GM23338 (cell line): ENCODE measurements around the gene NFAT5. TPM values are rescaled to one million over a fixed set of nuclear protein-coding genes. Genes with fewer than 3 reads are reported as not detected.

Source experiments
- ATAC-seq: fragments of 200-7000 bp; cut with Tn5 transposase; 3 replicates; pipeline ENCODE4 v1.9.1; 2020
- DNase-seq: peaks from one replicate; pipeline ENCODE4 v3.0.0-alpha.2; 2015; ENCODE audit warnings: low spot score
- H2AFZ ChIP-seq: fragments of 200-600 bp; sonication (generic); 2 replicates; pipeline ENCODE4 v1.8.0; 2016; ENCODE audit warnings: antibody characterized with exemption, mild to moderate bottlenecking, moderate library complexity
- H3F3A ChIP-seq: fragments of 200-600 bp; sonication (generic); replicated peaks from 2 replicates; pipeline ENCODE4 v1.8.0; 2017; ENCODE audit warnings: antibody characterized with exemption, mixed run types, low read depth
- H3K27ac ChIP-seq: fragments of 200-600 bp; sonication (generic); 2 replicates; pipeline ENCODE4 v1.6.1; 2016; ENCODE audit warnings: low read depth
- H3K27me3 ChIP-seq: fragments of 200-600 bp; sonication (generic); 2 replicates; pipeline ENCODE4 v1.8.0; 2016; ENCODE audit warnings: mild to moderate bottlenecking, mixed run types, moderate library complexity; ENCODE audit not compliant: insufficient read depth
- H3K36me3 ChIP-seq: fragments of 200-600 bp; sonication (generic); 2 replicates; pipeline ENCODE4 v1.8.0; 2016; ENCODE audit warnings: mild to moderate bottlenecking; ENCODE audit not compliant: insufficient read depth
- H3K4me1 ChIP-seq: fragments of 200-600 bp; sonication (generic); 2 replicates; pipeline ENCODE4 v1.8.0; 2016; ENCODE audit warnings: mild to moderate bottlenecking, moderate library complexity; ENCODE audit not compliant: insufficient read depth
- H3K4me2 ChIP-seq: fragments of 200-600 bp; sonication (generic); 2 replicates; pipeline ENCODE4 v1.7.1; 2017; ENCODE audit warnings: mixed run types
- H3K4me3 ChIP-seq: fragments of 200-600 bp; sonication (generic); 2 replicates; pipeline ENCODE4 v1.6.1; 2016; ENCODE audit warnings: mixed run types
- H3K79me2 ChIP-seq: fragments of 200-600 bp; sonication (generic); replicated peaks from 2 replicates; pipeline ENCODE4 v1.8.0; 2017; ENCODE audit warnings: mild to moderate bottlenecking; ENCODE audit not compliant: insufficient read depth
- H3K9me2 ChIP-seq: fragments of 200-600 bp; sonication (generic); 2 replicates; pipeline ENCODE4 v1.8.0; 2017; ENCODE audit not compliant: insufficient read depth
- H4K20me1 ChIP-seq: fragments of 200-600 bp; sonication (generic); replicated peaks from 2 replicates; pipeline ENCODE4 v1.8.0; 2017; ENCODE audit warnings: mild to moderate bottlenecking; ENCODE audit not compliant: insufficient read depth
- H3K27ac Mint-ChIP-seq: 2 replicates; pipeline ENCODE4 v1.8.0; 2020; ENCODE audit warnings: inconsistent platforms, mild to moderate bottlenecking, moderate library complexity, mixed read lengths
- H3K27me3 Mint-ChIP-seq: 3 replicates; pipeline ENCODE4 v1.8.0; 2022; ENCODE audit warnings: low read depth, mild to moderate bottlenecking, moderate library complexity, mixed read lengths, inconsistent platforms; ENCODE audit not compliant: insufficient read depth, poor library complexity
- H3K36me3 Mint-ChIP-seq: 3 replicates; pipeline ENCODE4 v1.8.0; 2021; ENCODE audit warnings: low read depth, mild to moderate bottlenecking, inconsistent platforms, moderate library complexity, mixed read lengths
- H3K4me1 Mint-ChIP-seq: 3 replicates; pipeline ENCODE4 v1.8.0; 2020; ENCODE audit warnings: mild to moderate bottlenecking, inconsistent platforms, mixed read lengths
- H3K4me3 Mint-ChIP-seq: 3 replicates; pipeline ENCODE4 v1.8.0; 2021; ENCODE audit warnings: moderate library complexity, mild to moderate bottlenecking, inconsistent platforms, mixed read lengths
- H3K9me3 Mint-ChIP-seq: 3 replicates; pipeline ENCODE4 v1.8.0; 2020; ENCODE audit warnings: moderate library complexity, mild to moderate bottlenecking, inconsistent platforms, mixed read lengths
- CREB1 ChIP-seq: fragments of 250-450 bp; sonication (Bioruptor Pico); IDR thresholded peaks from 2 replicates; pipeline ENCODE4 v1.5.0; 2020; ENCODE audit warnings: low read depth, mild to moderate bottlenecking, moderate library complexity
- EZH2 ChIP-seq: fragments of 200-600 bp; sonication (generic); IDR thresholded peaks from one replicate; pipeline ENCODE4 v1.8.0; 2017; ENCODE audit warnings: antibody characterized with exemption, mild to moderate bottlenecking, low read depth; ENCODE audit not compliant: unreplicated experiment
- EZH2phosphoT487 ChIP-seq: fragments of 200-600 bp; sonication (generic); IDR thresholded peaks from one replicate; pipeline ENCODE4 v1.8.1; 2018; ENCODE audit warnings: antibody characterized with exemption; ENCODE audit not compliant: unreplicated experiment
- NANOG ChIP-seq: IDR thresholded peaks from 2 replicates; pipeline ENCODE4 v1.6.1; 2016; ENCODE audit warnings: antibody characterized with exemption, borderline replicate concordance
- ZNF114 ChIP-seq: fragments of 250-450 bp; sonication (Bioruptor Pico); IDR thresholded peaks from 2 replicates; pipeline ENCODE4 v1.5.0; 2020; ENCODE audit warnings: mild to moderate bottlenecking, moderate library complexity
- polyA plus RNA-seq: library from polyadenylated mRNA; unstranded; fragments of >200 nt; fragmentation: Nextera tagmentation; extraction: Ambion mirVana; gene quantifications from 2 replicates; pipeline ENCODE4 v1.2.1, GENCODE V29; 2016
- total RNA-seq: library from RNA; depleted of rRNA; stranded (reverse); fragments of >200 nt; shearing (Covaris generic); gene quantifications from 2 replicates; pipeline ENCODE4 v1.2.3, GENCODE V29; 2014
- TF ChIP-seq, protein P1 (sequence below): fragments of 250-450 bp; sonication (Bioruptor Pico); IDR thresholded peaks from 2 replicates; pipeline ENCODE4 v1.5.0; 2020; ENCODE audit warnings: mild to moderate bottlenecking, moderate library complexity
- TF ChIP-seq, protein P2 (sequence below): IDR thresholded peaks from 2 replicates; pipeline ENCODE4 v1.6.1; 2016; ENCODE audit warnings: antibody characterized with exemption
- TF ChIP-seq, protein P3 (sequence below): IDR thresholded peaks from one replicate; pipeline ENCODE4 v1.6.1; 2018; ENCODE audit warnings: antibody characterized with exemption; ENCODE audit not compliant: unreplicated experiment

The NFAT5 gene
- total and polyA plus RNA-seq, 2 experiments from 2014 or later = 10.6 to 27.0 TPM

DNA sequence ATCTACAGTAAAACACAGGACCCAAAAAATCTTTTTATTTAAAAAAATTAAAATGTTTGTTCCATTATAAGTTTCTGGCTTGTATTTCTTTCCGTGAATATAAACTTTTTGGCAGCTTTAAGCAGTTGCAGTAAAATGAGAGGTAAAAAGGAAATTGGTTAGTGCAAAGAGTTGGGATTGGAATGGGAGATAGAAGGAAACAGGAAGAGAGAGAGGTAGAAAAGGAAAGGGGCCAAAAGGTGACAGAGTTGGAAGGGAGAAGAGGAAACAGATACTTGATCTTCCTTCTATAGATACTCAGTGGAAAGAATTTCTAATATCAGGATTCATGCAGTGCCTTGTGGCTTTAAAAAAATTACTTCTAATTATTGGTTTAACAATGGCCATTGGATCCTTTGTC lies 97.1 kb downstream of the NFAT5 start:
- Histone ChIP-seq H2AFZ (no peak overlapping the region), H3K27ac (no peak overlapping the region), H4K20me1 (no peaks in the 10 kb centered on the region), H3K4me3 (no peak overlapping the region), H3K4me1 (no peaks in the 10 kb centered on the region), H3K9me2 (no peaks in the 10 kb centered on the region), H3K4me2 (no peak overlapping the region), H3K79me2 (no peaks in the 10 kb centered on the region), H3K27me3 (no peaks in the 10 kb centered on the region), H3F3A (no peaks in the 10 kb centered on the region), H3K36me3 (peaks cover 14% of the 10 kb centered on the region; the same call in 1 of the 2 replicates)
- ATAC-seq (no peak), DNase-seq (no peak)
- TF ChIP-seq CREB1 (CRISPR knock-in tag) (no peak), EZH2phosphoT487 (no peak), EZH2 (no peak), ZNF114 (CRISPR knock-in tag) (no peak)
- TF ChIP-seq, protein P1, sequence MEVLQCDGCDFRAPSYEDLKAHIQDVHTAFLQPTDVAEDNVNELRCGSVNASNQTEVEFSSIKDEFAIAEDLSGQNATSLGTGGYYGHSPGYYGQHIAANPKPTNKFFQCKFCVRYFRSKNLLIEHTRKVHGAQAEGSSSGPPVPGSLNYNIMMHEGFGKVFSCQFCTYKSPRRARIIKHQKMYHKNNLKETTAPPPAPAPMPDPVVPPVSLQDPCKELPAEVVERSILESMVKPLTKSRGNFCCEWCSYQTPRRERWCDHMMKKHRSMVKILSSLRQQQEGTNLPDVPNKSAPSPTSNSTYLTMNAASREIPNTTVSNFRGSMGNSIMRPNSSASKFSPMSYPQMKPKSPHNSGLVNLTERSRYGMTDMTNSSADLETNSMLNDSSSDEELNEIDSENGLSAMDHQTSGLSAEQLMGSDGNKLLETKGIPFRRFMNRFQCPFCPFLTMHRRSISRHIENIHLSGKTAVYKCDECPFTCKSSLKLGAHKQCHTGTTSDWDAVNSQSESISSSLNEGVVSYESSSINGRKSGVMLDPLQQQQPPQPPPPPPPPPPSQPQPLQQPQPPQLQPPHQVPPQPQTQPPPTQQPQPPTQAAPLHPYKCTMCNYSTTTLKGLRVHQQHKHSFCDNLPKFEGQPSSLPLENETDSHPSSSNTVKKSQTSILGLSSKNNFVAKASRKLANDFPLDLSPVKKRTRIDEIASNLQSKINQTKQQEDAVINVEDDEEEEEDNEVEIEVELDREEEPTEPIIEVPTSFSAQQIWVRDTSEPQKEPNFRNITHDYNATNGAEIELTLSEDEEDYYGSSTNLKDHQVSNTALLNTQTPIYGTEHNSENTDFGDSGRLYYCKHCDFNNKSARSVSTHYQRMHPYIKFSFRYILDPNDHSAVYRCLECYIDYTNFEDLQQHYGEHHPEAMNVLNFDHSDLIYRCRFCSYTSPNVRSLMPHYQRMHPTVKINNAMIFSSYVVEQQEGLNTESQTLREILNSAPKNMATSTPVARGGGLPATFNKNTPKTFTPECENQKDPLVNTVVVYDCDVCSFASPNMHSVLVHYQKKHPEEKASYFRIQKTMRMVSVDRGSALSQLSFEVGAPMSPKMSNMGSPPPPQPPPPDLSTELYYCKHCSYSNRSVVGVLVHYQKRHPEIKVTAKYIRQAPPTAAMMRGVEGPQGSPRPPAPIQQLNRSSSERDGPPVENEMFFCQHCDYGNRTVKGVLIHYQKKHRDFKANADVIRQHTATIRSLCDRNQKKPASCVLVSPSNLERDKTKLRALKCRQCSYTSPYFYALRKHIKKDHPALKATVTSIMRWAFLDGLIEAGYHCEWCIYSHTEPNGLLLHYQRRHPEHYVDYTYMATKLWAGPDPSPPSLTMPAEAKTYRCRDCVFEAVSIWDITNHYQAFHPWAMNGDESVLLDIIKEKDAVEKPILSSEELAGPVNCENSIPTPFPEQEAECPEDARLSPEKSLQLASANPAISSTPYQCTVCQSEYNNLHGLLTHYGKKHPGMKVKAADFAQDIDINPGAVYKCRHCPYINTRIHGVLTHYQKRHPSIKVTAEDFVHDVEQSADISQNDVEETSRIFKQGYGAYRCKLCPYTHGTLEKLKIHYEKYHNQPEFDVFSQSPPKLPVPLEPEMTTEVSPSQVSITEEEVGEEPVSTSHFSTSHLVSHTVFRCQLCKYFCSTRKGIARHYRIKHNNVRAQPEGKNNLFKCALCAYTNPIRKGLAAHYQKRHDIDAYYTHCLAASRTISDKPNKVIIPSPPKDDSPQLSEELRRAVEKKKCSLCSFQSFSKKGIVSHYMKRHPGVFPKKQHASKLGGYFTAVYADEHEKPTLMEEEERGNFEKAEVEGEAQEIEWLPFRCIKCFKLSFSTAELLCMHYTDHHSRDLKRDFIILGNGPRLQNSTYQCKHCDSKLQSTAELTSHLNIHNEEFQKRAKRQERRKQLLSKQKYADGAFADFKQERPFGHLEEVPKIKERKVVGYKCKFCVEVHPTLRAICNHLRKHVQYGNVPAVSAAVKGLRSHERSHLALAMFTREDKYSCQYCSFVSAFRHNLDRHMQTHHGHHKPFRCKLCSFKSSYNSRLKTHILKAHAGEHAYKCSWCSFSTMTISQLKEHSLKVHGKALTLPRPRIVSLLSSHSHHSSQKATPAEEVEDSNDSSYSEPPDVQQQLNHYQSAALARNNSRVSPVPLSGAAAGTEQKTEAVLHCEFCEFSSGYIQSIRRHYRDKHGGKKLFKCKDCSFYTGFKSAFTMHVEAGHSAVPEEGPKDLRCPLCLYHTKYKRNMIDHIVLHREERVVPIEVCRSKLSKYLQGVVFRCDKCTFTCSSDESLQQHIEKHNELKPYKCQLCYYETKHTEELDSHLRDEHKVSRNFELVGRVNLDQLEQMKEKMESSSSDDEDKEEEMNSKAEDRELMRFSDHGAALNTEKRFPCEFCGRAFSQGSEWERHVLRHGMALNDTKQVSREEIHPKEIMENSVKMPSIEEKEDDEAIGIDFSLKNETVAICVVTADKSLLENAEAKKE (CRISPR knock-in tag) = no peak
- Mint-ChIP-seq H3K36me3 (peaks cover 17% of the 10 kb centered on the region; the same call in 2 of the 3 replicates), H3K4me1 (no peaks in the 10 kb centered on the region), H3K9me3 (no peaks in the 10 kb centered on the region), H3K4me3 (no peak overlapping the region), H3K27ac (no peak overlapping the region), H3K27me3 (peaks cover 2% of the 10 kb centered on the region)

DNA sequence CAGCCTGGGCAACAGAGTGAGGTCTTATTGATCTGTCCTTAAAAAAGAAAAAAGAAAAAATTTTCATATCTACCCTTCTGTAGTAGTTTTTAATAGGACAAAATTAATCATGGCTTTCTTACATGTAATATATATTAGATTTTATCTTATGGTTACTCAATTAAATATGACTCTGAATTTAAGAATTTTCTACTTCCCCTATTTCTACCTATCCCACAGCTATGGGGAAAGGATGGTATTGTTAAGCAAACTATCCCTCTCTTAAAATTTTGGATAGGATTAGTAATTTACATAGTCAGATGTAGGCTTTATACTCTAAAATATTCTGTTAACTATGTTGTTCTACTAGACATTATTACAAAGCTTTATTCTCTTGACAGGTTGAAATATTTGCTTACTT lies 98.1 kb downstream of the NFAT5 start:
- Histone ChIP-seq H3K4me3 (no peak overlapping the region), H3K9me2 (no peaks in the 10 kb centered on the region), H3K27me3 (no peaks in the 10 kb centered on the region), H3K27ac (no peak overlapping the region), H2AFZ (no peak overlapping the region), H3F3A (no peaks in the 10 kb centered on the region), H4K20me1 (no peaks in the 10 kb centered on the region), H3K36me3 (peaks cover 14% of the 10 kb centered on the region; the same call in 1 of the 2 replicates), H3K79me2 (no peaks in the 10 kb centered on the region), H3K4me1 (no peaks in the 10 kb centered on the region), H3K4me2 (no peak overlapping the region)
- TF ChIP-seq EZH2phosphoT487 = no peak
- no peak for TF ChIP-seq EZH2
- TF ChIP-seq, protein P2, sequence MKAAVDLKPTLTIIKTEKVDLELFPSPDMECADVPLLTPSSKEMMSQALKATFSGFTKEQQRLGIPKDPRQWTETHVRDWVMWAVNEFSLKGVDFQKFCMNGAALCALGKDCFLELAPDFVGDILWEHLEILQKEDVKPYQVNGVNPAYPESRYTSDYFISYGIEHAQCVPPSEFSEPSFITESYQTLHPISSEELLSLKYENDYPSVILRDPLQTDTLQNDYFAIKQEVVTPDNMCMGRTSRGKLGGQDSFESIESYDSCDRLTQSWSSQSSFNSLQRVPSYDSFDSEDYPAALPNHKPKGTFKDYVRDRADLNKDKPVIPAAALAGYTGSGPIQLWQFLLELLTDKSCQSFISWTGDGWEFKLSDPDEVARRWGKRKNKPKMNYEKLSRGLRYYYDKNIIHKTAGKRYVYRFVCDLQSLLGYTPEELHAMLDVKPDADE = no peak
- TF ChIP-seq, protein P3, sequence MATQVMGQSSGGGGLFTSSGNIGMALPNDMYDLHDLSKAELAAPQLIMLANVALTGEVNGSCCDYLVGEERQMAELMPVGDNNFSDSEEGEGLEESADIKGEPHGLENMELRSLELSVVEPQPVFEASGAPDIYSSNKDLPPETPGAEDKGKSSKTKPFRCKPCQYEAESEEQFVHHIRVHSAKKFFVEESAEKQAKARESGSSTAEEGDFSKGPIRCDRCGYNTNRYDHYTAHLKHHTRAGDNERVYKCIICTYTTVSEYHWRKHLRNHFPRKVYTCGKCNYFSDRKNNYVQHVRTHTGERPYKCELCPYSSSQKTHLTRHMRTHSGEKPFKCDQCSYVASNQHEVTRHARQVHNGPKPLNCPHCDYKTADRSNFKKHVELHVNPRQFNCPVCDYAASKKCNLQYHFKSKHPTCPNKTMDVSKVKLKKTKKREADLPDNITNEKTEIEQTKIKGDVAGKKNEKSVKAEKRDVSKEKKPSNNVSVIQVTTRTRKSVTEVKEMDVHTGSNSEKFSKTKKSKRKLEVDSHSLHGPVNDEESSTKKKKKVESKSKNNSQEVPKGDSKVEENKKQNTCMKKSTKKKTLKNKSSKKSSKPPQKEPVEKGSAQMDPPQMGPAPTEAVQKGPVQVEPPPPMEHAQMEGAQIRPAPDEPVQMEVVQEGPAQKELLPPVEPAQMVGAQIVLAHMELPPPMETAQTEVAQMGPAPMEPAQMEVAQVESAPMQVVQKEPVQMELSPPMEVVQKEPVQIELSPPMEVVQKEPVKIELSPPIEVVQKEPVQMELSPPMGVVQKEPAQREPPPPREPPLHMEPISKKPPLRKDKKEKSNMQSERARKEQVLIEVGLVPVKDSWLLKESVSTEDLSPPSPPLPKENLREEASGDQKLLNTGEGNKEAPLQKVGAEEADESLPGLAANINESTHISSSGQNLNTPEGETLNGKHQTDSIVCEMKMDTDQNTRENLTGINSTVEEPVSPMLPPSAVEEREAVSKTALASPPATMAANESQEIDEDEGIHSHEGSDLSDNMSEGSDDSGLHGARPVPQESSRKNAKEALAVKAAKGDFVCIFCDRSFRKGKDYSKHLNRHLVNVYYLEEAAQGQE = no peak
- no peak for TF ChIP-seq NANOG
- Mint-ChIP-seq H3K27me3 (no peaks in the 10 kb centered on the region), H3K9me3 (no peaks in the 10 kb centered on the region), H3K4me1 (no peaks in the 10 kb centered on the region), H3K4me3 (no peak overlapping the region), H3K36me3 (peaks cover 20% of the 10 kb centered on the region; the same call in 2 of the 3 replicates), H3K27ac (no peak overlapping the region)
- DNase-seq (no peak), ATAC-seq (no peak)
